GM13977 (cell line): ENCODE measurements around the gene CAB39L.
A peak's percentile ranks its signal among the peaks of the same experiment; 100 is the strongest.

Experiments used
- DNase-seq: peaks from one replicate; pipeline ENCODE4 v3.0.0; 2012; ENCODE audit warnings: low spot score
- CTCF ChIP-seq: IDR thresholded peaks from 2 replicates; pipeline ENCODE4 v1.5.1; 2012; ENCODE audit warnings: mild to moderate bottlenecking, control low read depth; ENCODE audit not compliant: insufficient read depth; ENCODE audit errors: extremely low read depth, missing control alignments
- in situ Hi-C: fragments of 300-500 bp; cut with MboI; formaldehyde crosslinking; loops from one replicate; pipeline ENCODE4 v1.12.0; 2022; ENCODE audit warnings: low sequenced_read_pairs, low pct_unique_long_range_greater_than_20kb, mixed read lengths, inconsistent platforms; ENCODE audit not compliant: unreplicated experiment

Gene CAB39L

GRCh38 chr13:49444524-49445395 lies 896 bp upstream of the CAB39L start:
- DNase-seq: peak; percentile 21
- in situ Hi-C loops: no loop called here
- no peak for TF ChIP-seq CTCF

- in situ Hi-C loops: no loop called here
- peak; percentile 33 for DNase-seq
- TF ChIP-seq CTCF: no peak
Observed at GRCh38 chr13:49443357-49443703, 534 bp downstream of the CAB39L start.

GRCh38 chr13:49441846-49442245 lies 2.0 kb downstream of the CAB39L start:
- no peak for TF ChIP-seq CTCF
- no peak for DNase-seq
- in situ Hi-C loops: no loop called here

- no peak for DNase-seq
- in situ Hi-C loops: no loop called here
- TF ChIP-seq CTCF: no peak
Observed at GRCh38 chr13:49441312-49441711, 2.6 kb downstream of the CAB39L start.

GRCh38 chr13:49439609-49440008 lies 4.3 kb downstream of the CAB39L start:
- TF ChIP-seq CTCF: no peak
- no peak for DNase-seq
- in situ Hi-C loops: no loop called here

GRCh38 chr13:49437705-49438104 lies 6.2 kb downstream of the CAB39L start:
- TF ChIP-seq CTCF: no peak
- no peak for DNase-seq
- in situ Hi-C loops: no loop called here
